H1 (cell line): ENCODE results near the gene MED10. TPM values are rescaled to one million over a fixed set of nuclear protein-coding genes. Genes with fewer than 3 reads are reported as not detected.

Source experiments
- CTCF ChIA-PET: fragments of 300-600 bp; sonication (Branson Sonifier 250); formaldehyde crosslinking; loops from one replicate; lab custom pipeline; 2021; ENCODE audit not compliant: partially characterized antibody; lab: Charles Lee
- POLR2A ChIA-PET: fragments of 300-600 bp; sonication (Branson Sonifier 250); formaldehyde crosslinking; loops from one replicate; lab custom pipeline; 2021; ENCODE audit warnings: inconsistent platforms; ENCODE audit not compliant: partially characterized antibody; lab: Charles Lee
- DNase-seq, 2 experiments: peaks; one replicate each; pipeline versions ENCODE4 v3.0.0 to v3.0.0-alpha.2; 2010 to 2022; ENCODE audit warnings: low spot score in 2 of 2, low read depth in 1 of 2, mixed read lengths in 1 of 2
- FAIRE-seq: peaks from 2 replicates; lab custom pipeline; 2011; peaks lifted over from hg19 to GRCh38; lab: Jason Lieb, UNC
- H2AFZ ChIP-seq: 2 replicates; pipeline ENCODE4 v1.8.1; 2012; ENCODE audit warnings: low read length, inconsistent platforms
- H2AK5ac ChIP-seq: 2 replicates; pipeline ENCODE4 v1.6.1; 2013; ENCODE audit warnings: low read depth, low read length
- H2BK120ac ChIP-seq: replicated peaks from 2 replicates; pipeline ENCODE3; 2013; ENCODE audit warnings: low read depth, low read length, inconsistent platforms
- H2BK12ac ChIP-seq: 2 replicates; pipeline ENCODE4 v1.6.1; 2013; ENCODE audit warnings: low read depth, low read length
- H2BK15ac ChIP-seq: 2 replicates; pipeline ENCODE4 v1.6.1; 2013; ENCODE audit warnings: low read length
- H2BK20ac ChIP-seq: 2 replicates; pipeline ENCODE4 v1.6.1; 2013; ENCODE audit warnings: low read length
- H2BK5ac ChIP-seq: 2 replicates; pipeline ENCODE4 v1.6.1; 2013; ENCODE audit warnings: low read depth, low read length
- H3K14ac ChIP-seq: 2 replicates; pipeline ENCODE4 v1.6.1; 2013; ENCODE audit warnings: inconsistent platforms; ENCODE audit not compliant: insufficient read length
- H3K18ac ChIP-seq: 2 replicates; pipeline ENCODE4 v1.6.1; 2013; ENCODE audit warnings: low read length; ENCODE audit errors: extremely low read depth
- H3K23ac ChIP-seq: 2 replicates; pipeline ENCODE4 v1.6.1; 2013; ENCODE audit warnings: inconsistent platforms; ENCODE audit not compliant: insufficient read length
- H3K23me2 ChIP-seq: 2 replicates; pipeline ENCODE4 v1.6.1; 2013; ENCODE audit warnings: low read depth, low read length
- H3K27ac ChIP-seq: 2 replicates; pipeline ENCODE4 v1.6.1; 2011; ENCODE audit warnings: low read depth, low read length, inconsistent platforms
- H3K27me3 ChIP-seq, 4 experiments: replicated peaks in 1 of 4; 1 replicate in 1 of 4; 2 replicates in 3 of 4; pipeline versions ENCODE4 v1.6.1 to v1.8.1; 2011 to 2013; ENCODE audit warnings: low read length in 3 of 4, mild to moderate bottlenecking in 3 of 4, inconsistent platforms in 2 of 4, mixed read lengths in 2 of 4, moderate library complexity in 1 of 4; ENCODE audit not compliant: control insufficient read depth in 3 of 4, insufficient read depth in 3 of 4; ENCODE audit errors: extremely low read depth in 1 of 4
- H3K36me3 ChIP-seq, 4 experiments: 2 replicates each; pipeline versions ENCODE4 v1.6.1 to v1.8.1; 2011 to 2013; ENCODE audit warnings: mild to moderate bottlenecking in 4 of 4, low read length in 3 of 4, moderate library complexity in 2 of 4, control low read depth in 1 of 4, inconsistent platforms in 1 of 4; ENCODE audit not compliant: insufficient read depth in 4 of 4, control insufficient read depth in 2 of 4
- H3K4ac ChIP-seq: replicated peaks from 2 replicates; pipeline ENCODE3; 2013; ENCODE audit warnings: low read length, low read depth, mixed read lengths, inconsistent platforms; ENCODE audit not compliant: insufficient read length
- H3K4me1 ChIP-seq, 4 experiments: replicated peaks in 1 of 4; 1 replicate in 1 of 4; 2 replicates in 3 of 4; pipeline versions ENCODE4 v1.6.1 to v1.8.1; 2011 to 2013; ENCODE audit warnings: low read length in 3 of 4, inconsistent platforms in 2 of 4, mixed read lengths in 1 of 4; ENCODE audit not compliant: insufficient read depth in 4 of 4, control insufficient read depth in 3 of 4
- H3K4me2 ChIP-seq, 2 experiments: 2 replicates each; pipeline versions ENCODE4 v1.6.1 to v1.8.1; 2011 to 2013; ENCODE audit warnings: low read depth in 2 of 2, low read length in 2 of 2, control low read depth in 1 of 2, inconsistent platforms in 1 of 2, mild to moderate bottlenecking in 1 of 2; ENCODE audit not compliant: insufficient read depth in 1 of 2
- H3K4me3 ChIP-seq, 4 experiments: fragments of 200-600, 300-600 bp in 1 of 4; sonication (generic), shearing (Covaris generic), sonication (Bioruptor Twin) in 1 of 4; 2 replicates each; pipeline versions ENCODE4 v1.5.1 to v1.8.1; 2011 to 2016; ENCODE audit warnings: low read length in 4 of 4, low read depth in 3 of 4, control low read depth in 2 of 4, inconsistent platforms in 2 of 4, mild to moderate bottlenecking in 2 of 4, mixed read lengths in 1 of 4, moderate library complexity in 1 of 4; ENCODE audit not compliant: insufficient read depth in 2 of 4; ENCODE audit errors: extremely low read depth in 1 of 4
- H3K56ac ChIP-seq: replicated peaks from 2 replicates; pipeline ENCODE3; 2013; ENCODE audit warnings: low read depth, mild to moderate bottlenecking, mixed read lengths, low read length, inconsistent platforms; ENCODE audit not compliant: insufficient read length
- H3K79me1 ChIP-seq: 2 replicates; pipeline ENCODE4 v1.6.1; 2013; ENCODE audit warnings: low read depth, low read length, control low read depth
- H3K79me2 ChIP-seq, 2 experiments: 2 replicates each; pipeline versions ENCODE4 v1.6.1 to v1.8.1; 2012 to 2013; ENCODE audit warnings: low read length in 2 of 2, mild to moderate bottlenecking in 2 of 2, inconsistent platforms in 1 of 2; ENCODE audit not compliant: insufficient read depth in 2 of 2, control insufficient read depth in 1 of 2
- H3K9ac ChIP-seq, 4 experiments: replicated peaks in 1 of 4; 1 replicate in 1 of 4; 2 replicates in 3 of 4; pipeline versions ENCODE4 v1.6.1 to v1.8.1; 2011 to 2013; ENCODE audit warnings: low read depth in 3 of 4, low read length in 3 of 4, control low read depth in 2 of 4, mild to moderate bottlenecking in 2 of 4, moderate library complexity in 2 of 4, inconsistent platforms in 1 of 4; ENCODE audit errors: extremely low read depth in 1 of 4
- H3K9me3 ChIP-seq, 2 experiments: 2 replicates each; pipeline versions ENCODE4 v1.6.1 to v1.8.1; 2012 to 2013; ENCODE audit warnings: mild to moderate bottlenecking in 2 of 2, moderate library complexity in 2 of 2, control low read depth in 1 of 2, inconsistent platforms in 1 of 2, low read depth in 1 of 2, low read length in 1 of 2, mixed read lengths in 1 of 2; ENCODE audit not compliant: insufficient read depth in 2 of 2
- H4K20me1 ChIP-seq, 2 experiments: replicated peaks in 1 of 2; 2 replicates each; pipeline versions ENCODE3 to v1.8.1; 2011 to 2013; ENCODE audit warnings: inconsistent platforms in 2 of 2, low read length in 2 of 2, mild to moderate bottlenecking in 1 of 2; ENCODE audit not compliant: insufficient read depth in 2 of 2, control insufficient read depth in 1 of 2
- H4K5ac ChIP-seq: 2 replicates; pipeline ENCODE4 v1.6.1; 2013; ENCODE audit warnings: low read length, low read depth, mixed read lengths, inconsistent platforms; ENCODE audit not compliant: insufficient read length
- H4K8ac ChIP-seq: 2 replicates; pipeline ENCODE4 v1.8.0; 2013; ENCODE audit warnings: mild to moderate bottlenecking, moderate library complexity, low read length, inconsistent platforms; ENCODE audit not compliant: insufficient read depth; ENCODE audit errors: extremely low read depth
- H4K91ac ChIP-seq: replicated peaks from 2 replicates; pipeline ENCODE3; 2013; ENCODE audit warnings: low read length, mixed read lengths, inconsistent platforms; ENCODE audit not compliant: insufficient read length
- BRCA1 ChIP-seq: IDR thresholded peaks from 2 replicates; pipeline ENCODE4 v1.6.1; 2012; ENCODE audit warnings: low read depth, low read length, improper control_type of control experiment
- CREB1 ChIP-seq: IDR thresholded peaks from 2 replicates; pipeline ENCODE4 v1.6.1; 2012; ENCODE audit warnings: inconsistent platforms
- NRF1 ChIP-seq: IDR thresholded peaks from 2 replicates; pipeline ENCODE4 v1.6.1; 2011; ENCODE audit warnings: mild to moderate bottlenecking, low read depth, low read length, improper control_type of control experiment
- SP4 ChIP-seq: IDR thresholded peaks from 2 replicates; pipeline ENCODE4 v1.6.1; 2012; ENCODE audit warnings: low read length, inconsistent platforms
- WGBS, 2 experiments: shearing (Covaris generic) in 1 of 2; methylation state at CpG; one replicate each; pipeline versions ENCODE4 v1.1.6 to v1.1.7; 2013 to 2015; ENCODE audit warnings: low lambda C conversion rate in 2 of 2, mixed read lengths in 2 of 2, inconsistent platforms in 1 of 2, low coverage in 1 of 2, missing lambda C conversion rate in 1 of 2; ENCODE audit not compliant: insufficient replicate concordance in 2 of 2, insufficient coverage in 1 of 2, insufficient read length in 1 of 2; ENCODE audit errors: extremely low coverage in 1 of 2, missing lambda C conversion rate in 1 of 2; 5-methylcytosine and 5-hydroxymethylcytosine counted together
- polyA plus RNA-seq, 7 experiments: library from polyadenylated mRNA; depleted of rRNA in 3 of 7; stranded (reverse) in 5 of 7; unstranded in 2 of 7; fragments of >200 nt in 5 of 7; fragments of 200-250 nt in 2 of 7; gene quantifications; 1 replicate in 5 of 7; 2 replicates in 1 of 7; 4 replicates in 1 of 7; pipeline versions ENCODE4 v1.2.1 to v1.2.3, GENCODE V29; 2011 to 2013; ENCODE audit warnings: missing spikeins in 2 of 7, mixed read lengths in 2 of 7
- total RNA-seq: library from RNA; stranded (reverse); fragmentation: NEBNext Ultra II Directional; extraction: Animal tissue kit (Norgen Biotek cat#: 25700); gene quantifications from 2 replicates; pipeline ENCODE4 v1.2.1, GENCODE V29; 2021

MED10 gene
- total and polyA plus RNA-seq, 2 of the 8 experiments (the other 6 are each of a cell fraction or from before 2014, with no cell fraction given) = 20.1 to 23.2 TPM

- H2BK20ac ChIP-seq = no peak overlapping the region
- 55% methylated on average over 6 of the region's 6 CpGs; no CpG with 5 or more reads in 1 of the 2 experiments for WGBS, 2 experiments
- no peak overlapping the region for H2BK120ac ChIP-seq
- ChIA-PET CTCF (no interaction called here), POLR2A (interaction anchor here (0.9 kb wide), 1 partner anchor 15 kb away, joined by 3 read pairs; no protein-coding TSS in a partner anchor)
- H2BK5ac ChIP-seq = no peak overlapping the region
- no peak overlapping the region for H3K14ac ChIP-seq
- no peak for TF ChIP-seq SP4
- TF ChIP-seq CREB1 = no peak
- TF ChIP-seq BRCA1 = no peak
- TF ChIP-seq NRF1 = no peak
- no peak overlapping the region for H2AK5ac ChIP-seq
- peaks cover 5 to 38% (median 31%) of the 10 kb centered on the region in 4 experiments; a peak in 7 of 8 replicates for H3K36me3 ChIP-seq
- H3K9me3 ChIP-seq = no peaks in the 10 kb centered on the region
- H4K5ac ChIP-seq = no peak overlapping the region
- peaks cover 4 to 5% of the 10 kb centered on the region in 2 experiments for H4K20me1 ChIP-seq
- H3K4me2 ChIP-seq = peak overlapping the region; percentile 92 to 97
- H3K27ac ChIP-seq = no peak overlapping the region
- FAIRE-seq (no peak), DNase-seq (no peak)
- no peak overlapping the region for H2BK15ac ChIP-seq
- no peaks in the 10 kb centered on the region for H3K27me3 ChIP-seq
- H3K23me2 ChIP-seq = peaks cover 3% of the 10 kb centered on the region; the same call in 1 of the 2 replicates
- H3K4ac ChIP-seq = no peak overlapping the region
- peak overlapping the region; percentile 87 to 94 (median 90) for H3K4me3 ChIP-seq
- H3K23ac ChIP-seq = no peak overlapping the region
- no peak overlapping the region for H3K56ac ChIP-seq
- no peak overlapping the region for H4K91ac ChIP-seq
- peaks cover 3 to 27% of the 10 kb centered on the region in 2 experiments for H3K79me2 ChIP-seq
- no peak overlapping the region for H4K8ac ChIP-seq
- H2AFZ ChIP-seq = no peak overlapping the region
- H3K79me1 ChIP-seq = peaks cover 4% of the 10 kb centered on the region; the same call in 1 of the 2 replicates
- peaks cover 0 to 3% (median 2%) of the 10 kb centered on the region in 4 experiments; a peak in 4 of 7 replicates for H3K4me1 ChIP-seq
- H3K9ac ChIP-seq = peak overlapping the region in 3 of 4 experiments; percentile 5 to 75 (median 29); a peak in 3 of 7 replicates
- H2BK12ac ChIP-seq = no peak overlapping the region
- H3K18ac ChIP-seq = no peak overlapping the region
Measured at GRCh38 chr5:6377582-6377904, 804 bp downstream of the MED10 start.
